HG03439 (cell line): ENCODE data around the gene CRYL1.
A peak's percentile ranks its signal among the peaks of the same experiment; 100 is the strongest.

Experiments
- ATAC-seq: cut with Tn5 transposase; IDR thresholded peaks from one replicate; pipeline ENCODE4 v1.9.1; 2021; ENCODE audit warnings: mild to moderate bottlenecking, moderate library complexity; ENCODE audit not compliant: unreplicated experiment

The CRYL1 gene, protein sequence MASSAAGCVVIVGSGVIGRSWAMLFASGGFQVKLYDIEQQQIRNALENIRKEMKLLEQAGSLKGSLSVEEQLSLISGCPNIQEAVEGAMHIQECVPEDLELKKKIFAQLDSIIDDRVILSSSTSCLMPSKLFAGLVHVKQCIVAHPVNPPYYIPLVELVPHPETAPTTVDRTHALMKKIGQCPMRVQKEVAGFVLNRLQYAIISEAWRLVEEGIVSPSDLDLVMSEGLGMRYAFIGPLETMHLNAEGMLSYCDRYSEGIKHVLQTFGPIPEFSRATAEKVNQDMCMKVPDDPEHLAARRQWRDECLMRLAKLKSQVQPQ

DNA sequence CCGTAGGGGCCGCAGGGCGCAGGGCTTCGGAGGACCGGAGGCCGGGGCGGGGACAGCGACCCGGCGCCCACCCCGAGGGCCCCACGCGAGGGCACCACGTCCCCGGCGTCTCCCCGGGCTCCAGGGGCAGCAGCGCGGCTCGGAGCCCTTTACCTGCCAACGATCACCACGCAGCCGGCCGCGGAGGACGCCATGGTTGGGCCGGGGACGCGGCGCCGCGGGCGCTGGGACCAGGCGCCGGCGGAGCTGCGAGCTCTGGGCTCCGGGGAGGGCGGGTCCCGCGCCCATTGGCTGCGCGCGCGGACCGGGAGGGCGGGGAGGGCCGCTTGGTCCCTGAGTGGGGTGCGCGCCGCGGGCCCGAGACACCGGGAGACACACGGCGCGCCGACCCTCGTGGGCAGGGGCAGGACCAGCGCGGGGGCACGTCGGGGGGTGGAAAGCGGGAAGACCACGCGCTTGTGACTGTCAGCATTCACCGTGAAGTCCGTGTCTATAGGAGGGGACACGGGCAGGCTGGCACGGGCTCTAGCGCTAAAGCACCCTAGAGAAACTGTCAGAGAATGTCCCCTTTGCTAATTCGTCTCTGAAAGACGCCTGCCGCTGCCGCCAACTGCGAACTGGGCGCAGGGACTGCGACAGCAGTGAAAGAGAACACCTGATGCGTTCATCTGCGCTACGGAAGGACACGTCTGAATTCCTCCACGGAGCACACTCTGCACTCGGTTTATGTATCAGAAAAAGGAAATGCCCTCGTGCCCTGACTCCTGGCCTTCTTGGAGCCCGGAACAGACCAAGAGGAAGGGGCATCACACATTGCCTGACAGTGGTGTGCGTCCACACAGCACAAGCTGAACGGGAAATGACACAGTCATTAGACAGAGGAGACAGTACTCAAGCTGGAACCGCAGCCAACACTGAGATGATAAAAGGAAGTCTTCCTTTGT, at the start of gene CRYL1:
CRYL1 (minus strand) TSS at position 257 of the 944 bp plus-strand sequence; CDS start at position 194, 63 bp downstream.
- ATAC-seq, result peak; percentile 83

DNA sequence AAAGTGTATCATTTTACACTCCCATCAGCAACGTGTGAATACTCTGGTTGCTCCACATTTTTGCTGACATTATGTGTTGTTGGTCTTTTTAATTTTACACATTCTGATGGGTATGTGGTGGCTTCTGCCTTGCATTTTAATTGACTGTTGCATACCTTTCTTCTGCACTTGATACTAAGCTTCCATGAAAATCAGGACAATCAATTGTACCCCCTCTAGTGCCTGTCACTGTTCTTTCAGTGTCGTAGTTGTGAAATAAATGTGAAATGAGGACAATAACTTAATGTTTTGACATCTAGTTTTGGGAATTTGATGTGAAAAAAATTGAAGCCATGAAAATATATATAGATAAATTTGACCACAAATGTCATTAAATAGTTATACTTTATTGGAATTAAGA, 48.0 kb upstream of the CRYL1 start:
- ATAC-seq, result no peak

DNA sequence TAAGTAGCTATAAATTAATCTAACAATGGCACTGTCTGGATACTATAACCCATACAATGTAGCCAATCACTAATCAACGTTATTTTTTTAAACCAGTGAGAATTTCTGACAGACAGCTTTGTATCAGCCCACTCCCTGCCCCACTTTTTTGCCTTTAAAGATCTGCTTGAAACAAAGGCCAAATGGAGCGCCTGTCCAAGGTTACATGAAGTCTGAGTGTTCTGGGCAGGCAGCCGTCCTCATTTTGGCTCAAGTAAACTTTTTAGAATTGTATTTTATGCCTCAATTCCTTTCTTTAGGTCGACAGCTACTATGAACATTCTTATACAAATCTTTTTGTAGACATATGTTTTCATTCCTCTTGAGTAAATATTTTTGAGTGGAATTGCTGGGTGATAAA, 47.5 kb upstream of the CRYL1 start:
- no peak for ATAC-seq

DNA sequence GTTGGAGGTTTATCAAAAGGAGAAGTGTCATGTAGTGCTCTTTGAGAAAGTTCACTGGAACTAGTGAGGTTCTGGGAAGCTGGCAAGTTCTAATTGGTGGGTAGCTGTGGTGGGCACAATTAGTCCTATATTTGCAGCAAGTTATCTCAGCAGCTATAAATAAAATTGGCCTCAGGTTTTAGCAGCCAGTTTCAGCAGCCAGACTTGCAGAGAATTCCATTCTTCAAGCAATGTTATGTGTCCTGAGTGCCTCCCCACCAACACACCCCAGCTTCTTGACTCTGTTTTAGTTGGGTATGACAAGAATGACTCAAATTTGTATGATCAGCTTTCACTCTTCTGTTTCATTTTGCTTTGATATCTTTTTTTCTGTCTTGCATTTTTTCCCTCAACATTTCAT, 46.0 kb upstream of the CRYL1 start:
- no peak for ATAC-seq

DNA sequence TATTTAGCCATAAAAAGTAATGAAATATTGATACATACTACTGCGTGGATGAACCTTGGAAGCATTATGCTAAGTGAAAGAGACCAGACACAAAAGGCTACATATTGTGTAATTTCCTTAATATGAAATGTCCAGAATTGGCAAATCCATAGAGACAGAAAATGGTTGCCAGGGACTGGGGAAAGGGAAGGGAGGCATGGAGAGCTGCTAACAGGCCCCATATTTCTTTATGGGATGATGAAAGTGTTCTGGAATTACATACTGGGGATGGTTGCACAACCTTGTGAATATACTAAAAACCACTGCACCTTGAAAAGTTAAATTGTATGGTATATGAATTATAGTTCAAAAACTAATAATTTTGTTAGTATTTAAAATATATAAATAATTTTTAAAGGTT, 44.9 kb upstream of the CRYL1 start:
- ATAC-seq, result no peak

DNA sequence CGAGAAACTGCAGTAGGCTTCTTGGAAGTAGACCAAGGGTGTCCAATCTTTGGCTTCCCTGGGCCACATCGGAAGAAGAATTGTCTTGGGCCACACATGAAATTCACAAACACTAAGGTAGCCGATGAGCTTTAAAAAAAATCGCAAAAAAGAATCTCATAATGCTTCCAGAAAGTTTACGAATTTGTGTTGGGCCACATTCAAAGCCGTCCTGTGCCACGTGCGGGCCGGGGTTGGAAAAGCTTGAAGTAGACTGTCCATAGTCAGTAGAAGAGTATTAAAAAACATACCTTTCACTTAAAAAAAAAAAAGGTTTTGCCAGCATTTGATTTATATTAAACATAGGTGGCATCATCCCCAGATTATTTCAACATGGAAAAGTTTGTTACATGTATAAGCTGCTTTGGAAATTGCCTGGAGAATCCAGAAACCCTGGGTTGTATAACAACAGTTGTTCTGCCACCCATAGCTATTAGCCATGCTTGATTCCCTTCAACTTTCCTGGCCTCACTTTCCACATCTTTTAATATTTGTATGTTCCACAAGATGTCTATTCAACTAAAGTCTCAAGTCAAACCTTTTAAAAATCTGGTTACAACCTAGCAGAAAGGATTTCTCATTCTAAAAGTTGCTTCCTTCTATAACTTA, 42.3 kb upstream of the CRYL1 start:
- ATAC-seq, result no peak

DNA sequence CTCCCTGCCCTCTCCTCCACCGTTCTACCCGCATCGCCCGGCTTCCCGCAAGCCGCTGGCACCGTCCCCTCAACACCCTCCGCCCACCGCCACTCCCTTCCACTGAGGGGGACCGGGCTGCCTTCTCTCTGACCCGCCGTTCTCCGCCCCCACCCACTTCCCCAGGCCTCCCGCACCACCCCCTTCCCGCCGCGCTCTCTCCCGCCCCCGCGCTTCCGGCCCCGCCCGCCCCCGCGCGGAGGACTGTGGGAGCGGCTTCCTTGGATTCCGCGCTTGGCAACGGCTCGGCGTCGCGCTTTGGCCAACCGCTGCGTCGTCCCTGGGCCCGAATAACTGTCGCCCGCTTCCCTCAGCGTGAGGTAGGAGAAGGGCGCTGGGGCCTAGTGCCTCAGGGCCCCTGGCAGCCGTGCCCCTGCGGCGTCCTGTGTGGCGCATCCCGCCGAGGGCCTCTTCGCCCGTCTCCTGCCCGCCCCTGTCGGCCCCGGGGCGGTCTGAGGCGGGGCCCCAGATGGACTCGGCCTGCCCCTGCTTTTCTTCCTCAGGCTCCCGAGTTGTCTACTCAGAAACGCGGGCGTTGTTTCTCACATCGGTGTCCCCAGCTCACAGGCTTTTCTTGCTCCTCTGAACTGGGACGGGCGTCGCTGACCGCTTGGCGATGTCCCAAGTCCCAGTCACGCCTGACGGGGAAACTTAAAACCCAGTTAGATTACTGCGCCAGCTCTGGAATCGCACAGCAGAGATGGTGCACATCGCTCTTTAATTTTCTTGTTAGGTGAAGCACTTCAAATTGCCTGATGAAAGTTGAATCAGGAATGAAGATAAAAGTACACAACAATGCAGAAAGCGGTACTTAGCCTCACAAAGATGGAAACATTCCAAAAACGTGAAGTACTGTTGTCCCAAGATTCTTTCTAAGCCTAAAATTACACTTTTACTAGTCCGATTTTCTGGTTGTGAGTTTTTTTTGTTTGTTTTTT, 41.5 kb upstream of the CRYL1 start, which contains the start of gene IFT88:
IFT88 (plus strand) TSS at position 260 of the 977 bp plus-strand sequence. CDS start 7,229 bp downstream, outside the sequence.
- peak; percentile 87 for ATAC-seq

DNA sequence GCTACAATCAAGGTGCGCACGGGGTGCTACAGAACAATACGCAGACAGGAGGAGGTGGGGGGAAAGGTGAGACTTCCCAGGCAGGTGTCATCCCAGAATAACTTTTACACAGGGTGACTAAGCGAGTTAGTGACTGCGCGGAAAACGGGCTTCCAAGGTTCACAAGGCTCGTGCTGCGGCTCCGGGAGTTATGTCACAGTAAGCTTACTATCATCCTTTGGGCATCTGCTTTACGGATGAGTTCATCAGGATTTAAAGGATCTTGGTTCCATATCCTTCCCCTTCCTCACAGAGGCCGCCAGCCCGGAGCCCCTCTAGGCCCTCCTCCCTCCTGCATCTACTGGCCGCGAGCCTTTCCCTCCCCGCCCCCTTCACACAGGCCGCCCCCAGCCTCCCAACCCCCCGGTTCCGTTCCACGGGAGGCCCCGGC, 40.8 kb upstream of the CRYL1 start:
- ATAC-seq, result peak; percentile 11

DNA sequence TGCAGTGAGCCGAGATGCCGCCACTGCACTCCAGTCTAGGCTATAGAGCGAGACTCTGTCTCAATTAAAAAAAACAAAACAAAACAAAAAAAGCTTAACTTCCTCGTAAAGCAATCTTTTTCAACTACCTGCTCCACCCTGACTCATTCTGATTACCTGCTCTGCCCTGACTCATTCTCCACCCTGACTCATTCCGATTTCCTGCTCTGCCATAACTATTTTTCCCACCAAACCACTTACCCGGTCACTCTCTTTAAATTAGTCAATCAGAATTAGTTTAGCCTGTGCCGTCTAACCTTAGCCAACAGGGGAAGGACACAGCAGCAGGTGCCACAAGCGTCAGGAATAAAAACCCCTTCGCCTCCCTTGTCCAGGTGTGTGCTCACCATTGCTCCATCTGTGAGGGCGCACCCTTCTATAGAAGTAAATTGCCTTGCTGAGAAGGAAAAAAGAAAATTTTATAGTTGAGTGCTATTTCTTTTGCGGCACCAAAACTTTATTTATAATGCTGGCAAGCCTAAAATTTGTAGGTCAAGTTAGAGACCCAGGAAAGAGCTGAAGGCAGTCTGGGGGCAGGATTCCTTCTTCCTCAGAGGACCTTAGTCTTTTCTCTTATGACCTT, 39.6 kb upstream of the CRYL1 start:
- ATAC-seq, result no peak

DNA sequence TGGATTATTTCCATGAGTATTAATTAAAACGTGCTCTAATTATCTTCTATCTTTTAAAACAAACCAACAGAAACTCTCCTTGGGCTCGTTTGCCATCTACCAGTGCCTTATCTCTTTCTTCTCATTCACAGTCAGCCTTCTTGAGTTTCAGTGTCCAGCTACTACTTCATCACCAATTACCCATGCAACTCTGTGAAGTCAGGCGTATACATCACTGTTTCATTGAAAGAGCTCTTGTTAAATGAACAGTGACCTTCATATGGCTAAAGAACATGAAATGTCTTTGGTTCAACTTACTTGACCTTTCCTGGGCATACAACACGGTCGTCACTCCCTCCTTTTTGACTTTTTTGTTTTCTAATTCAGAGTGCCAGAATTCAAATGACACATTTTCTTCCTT, 36.1 kb upstream of the CRYL1 start:
- ATAC-seq, result no peak

DNA sequence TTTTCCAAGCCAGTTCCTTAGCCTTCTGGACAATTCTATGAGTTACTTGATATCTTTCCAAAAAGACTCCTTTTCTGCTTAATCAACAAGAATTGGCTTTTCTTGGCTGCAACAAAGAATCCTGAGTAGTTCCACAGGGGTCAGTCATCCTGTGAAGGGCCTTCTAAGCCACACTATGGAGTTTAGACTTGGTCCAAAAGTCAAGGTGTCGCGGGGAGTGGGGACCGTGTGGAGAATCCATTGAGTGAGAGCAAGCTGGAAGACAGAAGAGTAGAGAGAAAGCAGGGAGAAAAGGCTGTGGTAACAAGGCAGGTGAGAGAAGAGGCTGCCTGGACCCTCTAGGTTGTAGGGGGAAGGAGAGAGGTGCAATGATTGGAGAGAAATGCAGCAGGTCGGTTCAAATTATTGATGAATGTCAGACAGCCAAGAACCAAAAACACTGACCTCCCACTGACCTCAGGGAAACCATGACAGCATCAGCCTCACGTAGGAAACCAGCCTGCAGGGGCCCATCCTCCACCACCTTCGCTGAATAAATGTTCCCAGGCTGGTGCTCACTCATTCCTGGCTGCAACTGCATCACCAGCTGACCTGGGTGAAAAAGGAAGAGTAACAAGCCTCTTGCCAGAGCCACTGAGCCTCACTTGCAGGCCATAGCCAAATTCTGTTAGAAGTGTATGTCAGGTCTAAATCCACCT, 34.2 kb upstream of the CRYL1 start:
- ATAC-seq, result no peak

DNA sequence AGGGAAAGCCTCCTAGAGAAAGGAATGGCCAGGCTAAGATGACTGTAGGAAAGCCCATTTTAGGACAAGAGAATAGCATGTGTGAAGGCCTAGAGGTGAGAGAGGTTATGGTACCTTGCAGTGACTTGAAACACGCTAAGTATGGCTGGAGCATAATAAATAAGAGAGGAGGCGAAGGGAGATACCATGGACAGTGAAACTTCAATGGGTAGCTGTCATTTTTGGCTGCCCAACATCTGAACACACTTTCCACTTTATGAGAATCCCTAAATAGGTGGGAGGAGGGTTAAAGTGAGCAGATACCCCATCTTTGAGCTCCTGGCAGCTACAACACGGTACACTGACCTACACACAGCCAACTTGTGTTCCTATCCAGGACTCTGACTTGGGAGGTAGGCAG, 33.3 kb upstream of the CRYL1 start:
- ATAC-seq, result no peak

DNA sequence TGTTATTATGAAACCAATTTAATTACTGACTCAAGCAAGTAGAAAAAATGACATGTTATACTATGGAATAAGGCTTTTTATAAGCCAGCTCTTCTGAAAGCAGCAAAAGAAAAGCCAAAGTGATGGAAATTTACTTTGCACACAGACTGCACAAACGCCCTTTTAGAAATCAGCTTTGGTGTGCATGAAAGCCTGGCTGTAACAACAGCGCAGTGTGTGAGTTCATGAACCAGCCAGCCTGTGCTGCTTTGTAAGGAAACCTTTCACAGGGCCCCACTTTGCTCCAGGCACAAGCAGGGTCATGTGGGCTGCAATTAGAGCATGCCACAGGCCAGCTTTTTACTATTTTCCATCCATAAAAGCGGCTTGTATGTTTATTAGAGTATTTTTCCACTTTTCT, 27.7 kb upstream of the CRYL1 start:
- ATAC-seq, result no peak

DNA sequence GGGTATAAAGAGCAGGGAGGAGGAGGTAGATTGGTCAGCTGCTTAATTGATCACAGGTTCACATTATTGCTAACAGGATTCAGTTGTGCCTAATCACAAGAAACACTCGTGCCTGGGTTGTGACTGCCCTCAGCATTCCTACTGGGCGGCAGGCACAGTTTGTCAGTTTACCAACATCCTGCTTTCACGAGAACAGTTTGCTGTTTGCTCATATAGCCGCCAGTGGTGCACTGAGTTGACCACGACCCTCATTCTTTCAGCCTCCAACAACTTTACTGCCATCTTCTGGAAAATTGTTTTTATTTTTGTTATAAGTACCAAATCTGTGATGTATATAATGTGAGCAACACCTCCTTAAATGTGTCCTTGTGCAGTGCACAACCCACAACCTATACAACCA, 25.1 kb upstream of the CRYL1 start:
- ATAC-seq, result no peak

DNA sequence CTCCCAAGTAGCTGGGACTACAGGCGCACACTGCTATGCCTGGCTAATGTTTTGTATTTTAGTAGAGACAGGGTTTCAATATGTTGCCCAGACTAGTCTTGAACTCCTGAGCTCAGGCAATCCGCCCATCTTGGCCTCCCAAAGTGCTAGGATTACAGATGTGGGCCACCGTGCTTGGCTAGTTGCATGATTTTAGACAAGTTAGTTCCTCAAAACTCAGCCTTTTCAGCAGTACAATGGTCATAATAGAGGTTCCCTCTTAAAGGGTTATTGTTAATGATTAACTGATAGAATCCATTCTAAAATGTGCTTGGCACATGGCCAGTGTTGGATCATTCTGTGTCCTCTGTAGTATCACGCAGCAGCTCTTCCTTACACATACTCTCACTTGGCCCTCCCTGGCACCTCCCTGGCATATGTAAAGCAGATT, 21.8 kb upstream of the CRYL1 start:
- ATAC-seq, result no peak

DNA sequence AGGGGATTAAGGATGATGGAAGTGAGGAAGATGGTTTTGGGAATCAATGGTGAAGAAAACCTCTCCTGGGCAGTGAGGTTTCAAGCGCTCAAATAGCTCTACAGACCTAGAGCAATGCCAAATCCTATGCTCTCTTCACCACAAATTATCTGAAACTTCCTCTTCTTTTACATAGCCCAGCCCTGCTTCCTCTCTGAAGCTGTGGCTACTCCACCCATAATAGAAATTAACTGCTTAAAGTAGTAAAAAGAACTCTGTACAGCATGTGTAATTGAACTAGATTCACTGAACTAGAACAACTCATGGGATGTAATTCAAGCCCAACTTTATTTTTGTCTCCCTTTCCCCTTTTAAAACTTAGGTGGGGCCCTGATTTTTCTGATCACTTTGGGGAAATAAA, 20.9 kb upstream of the CRYL1 start:
- no peak for ATAC-seq

DNA sequence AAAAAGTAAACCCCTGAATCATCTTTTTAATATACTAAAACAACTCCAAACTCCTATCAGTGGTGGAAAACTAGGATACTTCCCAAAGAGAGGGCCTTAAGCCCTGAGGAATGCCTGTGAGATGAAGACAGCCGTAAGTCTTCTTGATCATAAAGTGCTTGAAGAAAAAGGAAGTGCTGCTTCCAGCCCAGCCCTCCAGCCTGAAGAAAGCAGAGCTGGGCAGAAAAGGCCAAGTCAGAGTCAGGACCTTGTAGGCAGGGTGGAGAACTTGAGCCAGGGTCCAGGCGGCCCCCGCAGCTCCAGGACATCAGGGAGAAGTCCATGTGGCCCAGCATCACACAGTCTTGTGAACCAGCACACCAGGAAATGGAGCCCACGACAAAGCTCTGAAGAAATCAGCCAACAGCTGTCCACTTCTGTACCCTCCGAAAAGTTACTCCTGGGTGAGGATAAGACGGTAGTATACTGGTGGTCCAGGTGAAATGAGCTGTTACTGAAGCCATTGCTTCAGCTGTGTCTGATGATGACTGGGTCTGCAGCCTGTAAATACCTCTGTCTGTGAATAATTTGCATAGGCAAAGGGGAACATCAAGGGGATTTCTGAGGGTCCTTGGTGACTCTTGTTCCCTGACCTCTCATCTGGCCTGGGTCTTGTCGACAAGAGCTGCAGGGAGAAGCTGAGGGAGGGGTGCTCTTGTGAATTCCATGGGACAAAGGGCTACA, 18.7 kb upstream of the CRYL1 start:
- no peak for ATAC-seq

DNA sequence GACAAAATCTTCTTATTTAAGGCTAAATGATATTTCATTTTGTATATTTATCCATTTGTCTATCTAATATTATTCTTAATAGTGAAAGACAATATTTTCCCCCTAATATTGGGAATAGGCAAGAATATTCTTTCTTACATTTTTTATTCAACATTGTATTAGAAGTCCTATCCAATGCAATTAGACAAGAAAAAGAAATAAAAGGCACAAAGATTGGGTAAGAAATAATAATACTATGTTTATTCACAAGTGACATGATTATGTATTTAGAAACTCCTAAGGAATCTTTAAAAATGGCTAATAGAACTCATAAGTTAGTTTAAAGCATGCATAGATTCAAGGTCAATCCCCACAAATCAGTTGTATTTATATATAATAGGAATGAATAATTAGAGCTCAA, 11.3 kb upstream of the CRYL1 start:
- no peak for ATAC-seq
